ENCODE results near the gene PHACTR3.

Gene PHACTR3

DNA sequence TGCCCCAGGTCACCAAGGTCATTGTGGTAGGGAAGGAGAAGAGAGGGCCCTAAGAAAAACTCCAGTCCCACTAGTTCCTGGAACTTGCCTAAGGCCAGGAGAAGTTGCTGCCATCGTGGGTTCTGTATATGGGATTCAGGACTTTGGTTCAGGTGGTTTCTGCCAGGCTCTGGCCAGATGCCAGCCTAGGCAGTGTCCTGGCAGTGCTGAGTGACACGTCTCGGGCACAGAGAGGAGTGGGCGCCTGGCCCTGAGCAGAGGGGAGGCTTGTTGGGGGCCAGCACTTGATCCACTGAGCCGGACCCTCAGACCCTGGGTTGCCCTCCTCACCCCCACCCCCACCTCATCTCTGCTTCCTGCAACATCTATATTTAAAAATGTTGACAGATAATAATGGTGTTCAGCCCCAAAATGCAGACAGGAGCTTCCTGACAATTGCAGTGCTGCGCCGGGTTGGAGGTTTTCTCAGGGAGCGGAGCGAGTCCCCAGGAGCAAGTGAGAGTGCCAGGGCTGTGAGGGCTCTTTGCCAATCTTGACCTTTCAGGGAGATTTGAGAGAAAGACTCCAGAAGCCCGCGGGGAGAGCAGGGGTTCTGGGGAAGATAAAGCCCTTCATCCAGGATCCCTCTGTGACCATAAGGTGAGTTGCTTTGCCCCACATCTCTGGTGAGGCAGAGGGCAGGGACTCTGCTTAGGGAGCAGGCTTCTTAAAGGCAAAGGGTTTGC is 71.9 kb downstream of the PHACTR3 start:
- DNase-seq = no peak

DNA sequence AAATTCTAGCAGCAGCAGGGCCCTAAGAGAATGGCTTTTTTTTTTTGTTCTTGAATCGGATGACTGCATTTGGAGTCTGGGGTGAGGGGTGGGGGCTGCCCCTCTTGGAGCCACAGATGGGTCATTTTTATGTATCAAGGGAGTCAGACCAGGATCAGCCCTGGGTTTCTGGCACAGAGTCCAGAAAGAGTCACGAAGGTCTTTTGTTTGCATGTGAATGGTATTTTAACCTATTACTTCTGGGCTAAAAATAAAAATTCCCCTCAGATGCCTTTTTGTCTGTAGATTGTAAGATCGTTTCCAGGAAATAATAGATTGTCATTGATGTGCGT is 72.5 kb downstream of the PHACTR3 start:
- DNase-seq = no peak

DNA sequence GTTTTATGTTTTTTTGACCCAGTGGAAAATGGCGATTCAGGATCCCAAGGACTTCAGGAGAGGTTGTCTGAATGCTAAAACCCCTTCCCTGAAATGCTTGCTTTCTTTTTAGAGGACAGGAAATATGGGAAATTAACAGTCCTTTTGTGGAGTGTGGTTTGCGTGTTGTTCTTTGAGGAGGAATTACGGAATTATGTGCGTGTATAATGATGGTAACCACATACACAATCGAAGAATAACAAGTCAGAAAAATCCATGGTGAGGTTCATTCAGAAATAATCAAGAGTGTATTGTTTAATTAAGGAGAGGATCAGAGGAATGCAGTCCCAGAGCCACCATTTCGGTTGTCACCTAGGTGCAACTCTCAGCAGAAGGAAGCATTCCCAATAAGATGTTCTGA is 73.2 kb downstream of the PHACTR3 start:
- no peak for DNase-seq

GRCh38 chr20:59678288-59678687 is 73.9 kb downstream of the PHACTR3 start:
- DNase-seq = no peak

- no peak for DNase-seq
These were observed 74.6 kb downstream of the PHACTR3 start for GRCh38 chr20:59678951-59679350.

GRCh38 chr20:59680148-59680650 is 75.9 kb downstream of the PHACTR3 start:
- no peak for DNase-seq

GRCh38 chr20:59680852-59681251 is 76.5 kb downstream of the PHACTR3 start:
- DNase-seq = no peak

DNA sequence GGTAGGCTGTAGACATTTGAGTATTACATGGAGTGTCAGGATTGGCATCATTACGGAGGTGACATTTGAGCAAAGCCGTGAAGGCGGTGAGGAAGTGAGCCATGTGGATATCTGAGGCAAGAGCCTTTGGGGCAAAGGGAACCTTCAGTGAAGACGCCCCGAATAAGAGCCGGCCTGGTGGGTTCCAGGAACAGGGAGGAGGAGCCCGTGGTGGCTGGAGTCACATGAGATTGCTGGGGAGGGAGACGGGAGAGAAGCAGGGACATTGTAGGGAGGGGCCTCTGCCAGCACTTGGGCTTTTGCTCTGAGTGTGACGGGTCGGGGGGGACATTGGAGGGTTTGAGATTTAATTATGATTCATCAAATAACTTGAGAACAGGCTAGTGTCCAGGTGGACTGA is 78.3 kb downstream of the PHACTR3 start:
- DNase-seq = no peak

GRCh38 chr20:59683181-59683580 is 78.8 kb downstream of the PHACTR3 start:
- no peak for DNase-seq

DNA sequence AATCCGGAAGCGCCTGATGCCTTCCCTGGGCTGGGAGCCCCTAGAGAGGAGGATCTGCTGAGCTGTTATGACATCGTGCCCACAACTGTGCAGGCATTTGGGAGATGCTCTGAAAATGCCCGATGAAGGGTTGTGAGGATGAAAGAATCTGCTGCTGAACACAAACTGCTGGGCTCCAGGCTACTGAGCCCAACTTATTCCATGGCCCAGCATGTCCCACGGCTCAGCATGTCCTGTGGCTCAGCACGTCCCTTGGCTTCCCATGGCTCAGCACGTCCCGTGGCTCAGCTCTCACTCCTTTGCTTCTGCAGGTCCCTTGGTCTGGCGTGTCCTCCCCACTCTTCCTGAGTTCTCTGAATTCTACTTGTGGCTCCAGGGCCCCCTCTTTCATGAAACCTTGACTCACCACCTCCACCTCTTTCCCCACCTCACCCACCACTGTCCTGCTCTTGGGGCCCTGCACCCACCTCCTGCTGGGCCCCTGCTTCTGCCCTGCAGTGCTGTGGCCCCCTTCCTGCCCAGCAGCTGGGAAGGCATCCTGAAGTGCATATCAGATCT is 80.4 kb downstream of the PHACTR3 start:
- DNase-seq = no peak

DNA sequence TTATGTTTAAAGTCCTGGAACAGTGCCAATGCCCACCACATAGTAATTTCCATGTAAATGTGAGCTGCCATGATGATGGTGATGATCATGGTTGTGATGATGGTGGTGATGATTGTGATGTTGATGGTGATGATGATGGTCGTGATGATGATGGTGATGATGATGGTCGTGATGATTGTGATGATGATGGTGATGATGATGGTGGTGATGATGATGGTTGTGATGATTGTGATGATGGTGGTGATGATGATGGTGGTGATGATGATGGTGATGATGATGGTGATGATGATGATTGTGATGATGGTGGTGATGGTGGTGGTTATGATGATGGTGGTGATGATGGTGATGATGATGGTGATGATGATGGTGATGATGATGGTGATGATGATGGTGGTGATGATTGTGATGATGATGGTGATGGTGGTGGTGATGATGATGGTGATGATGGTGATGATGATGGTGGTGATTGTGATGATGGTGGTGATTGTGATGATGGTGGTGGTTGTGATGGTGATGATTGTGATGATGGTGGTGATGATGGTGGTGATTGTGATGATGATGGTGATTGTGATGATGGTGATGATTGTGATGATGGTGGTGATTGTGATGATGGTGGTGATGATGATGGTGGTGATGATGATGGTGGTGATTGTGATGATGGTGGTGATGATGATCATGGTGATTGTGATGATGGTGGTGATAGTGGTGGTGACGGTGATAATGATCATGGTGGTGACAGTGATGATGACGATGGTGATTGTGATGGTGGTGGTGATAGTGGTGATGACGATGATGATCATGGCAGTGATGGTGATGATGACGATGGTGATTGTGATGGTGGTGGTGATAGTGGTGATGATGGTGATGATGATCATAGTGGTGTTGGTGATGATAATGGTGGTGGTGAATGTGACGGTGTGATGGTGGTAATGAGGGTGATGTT is 82.3 kb downstream of the PHACTR3 start:
- DNase-seq = no peak

DNA sequence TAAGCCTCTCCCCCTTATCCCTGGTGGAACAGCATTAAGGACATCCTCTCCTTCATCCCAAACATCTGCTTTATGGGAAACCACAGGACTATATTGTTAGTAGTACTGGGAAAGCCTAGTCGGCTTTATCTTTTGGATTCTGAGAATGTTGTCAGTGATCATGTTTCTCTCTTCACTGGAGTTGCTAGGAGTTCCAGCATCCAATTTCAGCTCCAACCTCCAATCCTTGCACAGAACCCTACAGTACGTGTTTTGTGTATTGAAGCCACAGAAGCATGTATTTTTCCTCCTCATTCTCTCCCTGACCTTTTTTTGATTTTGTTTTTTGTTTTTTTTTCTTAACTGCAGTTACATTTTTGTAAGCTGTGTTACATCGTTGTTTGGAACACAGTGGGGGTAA is 84.0 kb downstream of the PHACTR3 start:
- DNase-seq = no peak

DNA sequence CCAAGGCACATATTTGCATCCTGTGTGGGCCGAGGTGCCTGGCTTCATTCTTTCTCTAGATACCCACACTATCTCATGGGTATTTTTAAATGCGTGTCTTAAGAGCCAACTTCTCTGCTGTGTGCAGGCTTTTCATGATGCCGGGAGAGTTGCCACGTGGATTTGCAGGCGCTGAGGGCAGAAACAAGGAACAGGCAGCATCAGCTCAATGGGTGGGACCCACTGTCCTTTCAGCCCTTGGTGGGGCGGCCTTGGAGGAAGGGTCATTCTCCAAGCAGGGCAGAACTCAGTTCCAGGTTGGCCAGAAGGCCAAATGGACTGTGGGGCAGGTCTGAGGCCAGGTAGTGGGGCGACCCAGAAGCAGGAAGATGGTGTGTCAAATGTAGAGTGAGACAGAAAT is 84.7 kb downstream of the PHACTR3 start:
- no peak for DNase-seq

DNA sequence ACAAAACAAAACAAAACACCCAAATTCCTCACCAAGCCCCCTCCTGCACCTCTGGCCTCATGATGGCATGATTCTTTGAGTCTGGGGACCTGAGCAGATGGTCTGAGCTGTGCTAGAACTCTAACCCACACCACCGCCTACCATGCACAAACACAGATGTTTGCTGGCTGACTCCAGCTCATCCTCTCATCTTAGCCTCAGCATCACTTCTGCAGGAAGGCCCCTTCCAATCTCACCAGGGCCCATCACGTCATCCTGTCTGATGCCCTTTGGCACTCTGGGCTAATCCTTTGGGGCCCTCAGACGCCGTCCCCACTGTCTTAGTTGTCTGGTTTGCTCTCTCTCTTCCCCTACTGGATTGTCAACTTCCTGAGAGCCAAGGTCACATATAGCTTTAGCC is 85.8 kb downstream of the PHACTR3 start:
- DNase-seq = no peak

DNA sequence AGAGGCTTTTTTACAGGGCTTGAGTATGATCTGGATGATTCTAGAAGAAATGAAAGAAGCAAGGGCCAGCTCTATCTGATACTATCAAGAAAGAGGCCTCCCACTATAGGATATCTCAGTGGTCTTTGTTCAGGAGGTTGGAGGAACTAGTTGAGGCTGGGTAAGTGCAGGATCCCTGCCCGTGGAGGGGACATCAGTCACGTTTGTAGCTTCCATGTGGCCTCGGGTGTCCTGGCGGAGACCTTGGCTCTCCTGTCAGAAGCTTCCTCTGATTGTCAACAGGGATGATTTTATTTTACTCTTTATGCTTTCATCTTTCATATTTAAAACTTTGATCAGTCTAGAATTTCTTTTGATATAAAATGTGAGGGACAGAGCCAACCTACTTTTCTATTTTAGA is 86.6 kb downstream of the PHACTR3 start:
- no peak for DNase-seq

DNA sequence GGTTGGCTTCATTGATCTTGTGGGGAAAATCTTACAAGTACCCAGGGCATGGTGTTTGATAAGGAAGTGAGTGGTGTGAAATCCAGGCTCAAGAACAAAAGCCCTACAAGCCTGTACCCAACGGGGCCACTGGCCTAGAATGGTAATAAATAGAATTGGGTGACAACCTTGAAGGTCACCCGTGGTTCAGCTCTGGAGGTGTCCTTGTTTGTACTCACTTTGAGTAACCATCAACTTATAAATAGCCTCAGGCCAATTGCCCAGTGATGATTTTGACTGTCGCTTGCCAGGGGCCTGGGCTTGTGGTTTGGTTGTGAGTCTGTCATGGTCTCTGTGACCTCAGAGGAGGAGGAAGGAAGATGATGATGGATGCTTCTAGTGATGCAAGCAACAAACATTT is 87.8 kb downstream of the PHACTR3 start:
- no peak for DNase-seq

DNA sequence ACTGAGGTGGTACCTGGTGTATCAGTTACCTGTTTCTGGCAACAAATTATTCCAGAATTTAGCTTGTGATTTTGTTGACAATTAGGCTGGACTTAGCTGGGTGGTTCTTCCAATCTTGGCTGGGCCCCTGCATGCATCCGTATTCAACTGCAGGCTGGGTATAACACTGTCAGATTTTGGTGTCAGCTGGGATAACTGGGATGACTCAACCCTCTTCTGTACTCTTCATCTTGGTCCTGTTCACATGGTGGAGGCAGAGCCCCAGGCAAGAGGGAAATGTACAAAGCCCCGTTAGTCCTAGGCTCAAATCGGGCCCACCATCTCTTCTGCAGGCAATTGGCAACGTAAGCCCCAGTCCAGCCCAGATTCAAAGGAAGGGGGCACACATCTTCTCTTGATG is 89.2 kb downstream of the PHACTR3 start:
- no peak for DNase-seq

DNA sequence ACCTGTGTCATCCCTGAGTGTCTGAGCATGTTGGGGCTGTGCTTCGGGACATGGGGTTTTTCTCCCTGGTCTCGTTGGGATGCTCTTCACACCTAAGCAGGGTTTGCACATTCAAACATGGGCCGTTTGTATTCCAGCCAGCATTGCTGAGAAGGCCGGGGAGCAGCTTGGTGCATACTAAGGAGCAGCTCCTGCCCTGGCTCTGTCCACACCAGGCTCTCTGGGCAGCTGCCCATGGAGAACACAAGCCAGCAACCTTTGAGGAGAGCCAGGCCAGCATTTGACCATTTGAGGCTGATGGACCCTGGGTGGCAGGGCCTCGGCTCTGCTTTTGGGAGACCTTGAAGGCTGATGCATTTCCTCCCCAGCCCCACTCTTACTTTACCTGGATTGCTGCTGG is 92.1 kb downstream of the PHACTR3 start:
- DNase-seq = no peak

- no peak for DNase-seq
These were observed 92.7 kb downstream of the PHACTR3 start for GRCh38 chr20:59697068-59697467.

DNA sequence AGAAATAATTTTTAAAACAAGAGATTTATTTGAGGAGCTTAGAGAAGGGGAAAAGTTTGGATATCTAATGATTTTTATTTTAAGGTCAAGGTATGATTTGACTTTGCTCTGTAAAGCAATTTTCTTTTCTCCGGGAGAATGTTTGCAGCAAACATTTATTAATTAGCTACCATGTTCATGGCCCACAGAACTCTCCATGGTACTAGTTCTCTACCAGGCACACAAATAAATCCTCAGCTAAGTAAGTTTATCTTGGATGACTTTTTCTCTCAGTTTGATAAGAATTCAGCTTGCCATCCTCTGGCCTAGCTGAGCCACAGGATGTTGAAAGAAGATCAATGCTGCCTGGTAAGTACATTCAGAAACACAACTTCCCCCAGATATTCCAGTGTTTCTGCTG is 94.3 kb downstream of the PHACTR3 start:
- DNase-seq = no peak

- DNase-seq = no peak
These were observed 96.9 kb downstream of the PHACTR3 start for GRCh38 chr20:59701236-59701635.

DNA sequence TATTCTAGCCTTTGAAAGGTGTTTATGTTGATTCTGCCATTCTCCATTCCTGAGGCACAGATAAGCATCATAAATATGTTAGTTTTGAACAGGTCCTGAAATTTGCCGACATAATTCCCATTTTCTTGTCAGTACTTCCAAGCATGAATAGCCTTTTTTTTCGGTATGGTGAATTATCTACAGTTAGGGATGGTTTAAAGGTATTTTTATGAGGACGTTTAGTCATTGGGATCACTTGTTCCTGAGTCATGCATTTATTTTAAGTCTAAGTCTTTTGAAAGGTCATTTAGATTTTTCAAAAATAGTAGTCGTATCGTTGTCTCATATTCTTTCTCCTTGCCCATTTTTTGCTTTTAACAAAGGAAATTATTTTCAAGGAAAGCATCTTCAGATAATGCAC is 98.7 kb downstream of the PHACTR3 start:
- no peak for DNase-seq

GRCh38 chr20:59705651-59706399 is 101.5 kb downstream of the PHACTR3 start:
- no peak for DNase-seq
